Right lung (tissue), 10 donors: ENCODE measurements around the gene PPP1R11. TPM values are rescaled to one million over a fixed set of nuclear protein-coding genes. Genes with fewer than 3 reads are reported as not detected.
"Not testable (repeated sequence)": the region's sequence is repeated elsewhere in the genome, so short reads cannot be mapped to it uniquely, and the experiment has no call there.

ENCODE experiments used
- DNase-seq, 2 donors: peaks; one replicate each; pipeline ENCODE4 v3.0.0-alpha.2; 2013
- long read RNA-seq, 8 donors: transcript quantifications; one replicate each; lab custom pipeline, GENCODE V29; 2026
- polyA plus RNA-seq, 5 donors: library from polyadenylated mRNA; unstranded; fragments of 120-200 nt; gene quantifications; one replicate each; pipeline versions ENCODE4 v1.2.1 to v1.2.3, GENCODE V29; 2013; ENCODE audit warnings: inconsistent platforms in 1 of 5, low replicate concordance in 1 of 5; ENCODE audit not compliant: insufficient read length in 5 of 5, insufficient read depth in 1 of 5

PPP1R11 gene
- 10 to 100 TPM; 55.4 to 59.6 (median 57.2) TPM for polyA plus RNA-seq
- long read RNA-seq, donor 1, transcript PPP1R11-205 (3 exons, 1,731 nt) = major isoform, 47 of 82 reads
- long read RNA-seq, donor 1, partial matches to known transcripts = 32 of 82 reads
- long read RNA-seq, donor 1, other reads (novel, unspliced or antisense) = 0 of 82 reads
- long read RNA-seq, donor 2, transcript PPP1R11-205 (3 exons, 1,731 nt) = major isoform, 23 of 26 reads
- long read RNA-seq, donor 2, partial matches to known transcripts = 0 of 26 reads
- long read RNA-seq, donor 2, other reads (novel, unspliced or antisense) = 0 of 26 reads
- long read RNA-seq, donor 3, transcript PPP1R11-201 (2 exons, 1,723 nt) = minor isoform, 5 of 63 reads
- long read RNA-seq, donor 3, transcript PPP1R11-205 (3 exons, 1,731 nt) = major isoform, 25 of 63 reads
- long read RNA-seq, donor 3, partial matches to known transcripts = 32 of 63 reads
- long read RNA-seq, donor 3, other reads (novel, unspliced or antisense) = 0 of 63 reads
- long read RNA-seq, donor 4, transcript PPP1R11-205 (3 exons, 1,731 nt) = major isoform, 17 of 32 reads
- long read RNA-seq, donor 4, partial matches to known transcripts = 14 of 32 reads
- long read RNA-seq, donor 4, other reads (novel, unspliced or antisense) = 0 of 32 reads
- long read RNA-seq, donor 5, transcript PPP1R11-205 (3 exons, 1,731 nt) = major isoform, 46 of 67 reads
- long read RNA-seq, donor 5, partial matches to known transcripts = 16 of 67 reads
- long read RNA-seq, donor 5, other reads (novel, unspliced or antisense) = 0 of 67 reads
- long read RNA-seq, donor 6, transcript PPP1R11-205 (3 exons, 1,731 nt) = major isoform, 32 of 60 reads
- long read RNA-seq, donor 6, partial matches to known transcripts = 25 of 60 reads
- long read RNA-seq, donor 6, other reads (novel, unspliced or antisense) = 0 of 60 reads
- long read RNA-seq, donor 7, transcript PPP1R11-205 (3 exons, 1,731 nt) = major isoform, 48 of 50 reads
- long read RNA-seq, donor 7, partial matches to known transcripts = 0 of 50 reads
- long read RNA-seq, donor 7, other reads (novel, unspliced or antisense) = 0 of 50 reads
- long read RNA-seq, donor 8, transcript PPP1R11-205 (3 exons, 1,731 nt) = major isoform, 13 of 25 reads
- long read RNA-seq, donor 8, partial matches to known transcripts = 11 of 25 reads
- long read RNA-seq, donor 8, other reads (novel, unspliced or antisense) = 0 of 25 reads

DNA sequence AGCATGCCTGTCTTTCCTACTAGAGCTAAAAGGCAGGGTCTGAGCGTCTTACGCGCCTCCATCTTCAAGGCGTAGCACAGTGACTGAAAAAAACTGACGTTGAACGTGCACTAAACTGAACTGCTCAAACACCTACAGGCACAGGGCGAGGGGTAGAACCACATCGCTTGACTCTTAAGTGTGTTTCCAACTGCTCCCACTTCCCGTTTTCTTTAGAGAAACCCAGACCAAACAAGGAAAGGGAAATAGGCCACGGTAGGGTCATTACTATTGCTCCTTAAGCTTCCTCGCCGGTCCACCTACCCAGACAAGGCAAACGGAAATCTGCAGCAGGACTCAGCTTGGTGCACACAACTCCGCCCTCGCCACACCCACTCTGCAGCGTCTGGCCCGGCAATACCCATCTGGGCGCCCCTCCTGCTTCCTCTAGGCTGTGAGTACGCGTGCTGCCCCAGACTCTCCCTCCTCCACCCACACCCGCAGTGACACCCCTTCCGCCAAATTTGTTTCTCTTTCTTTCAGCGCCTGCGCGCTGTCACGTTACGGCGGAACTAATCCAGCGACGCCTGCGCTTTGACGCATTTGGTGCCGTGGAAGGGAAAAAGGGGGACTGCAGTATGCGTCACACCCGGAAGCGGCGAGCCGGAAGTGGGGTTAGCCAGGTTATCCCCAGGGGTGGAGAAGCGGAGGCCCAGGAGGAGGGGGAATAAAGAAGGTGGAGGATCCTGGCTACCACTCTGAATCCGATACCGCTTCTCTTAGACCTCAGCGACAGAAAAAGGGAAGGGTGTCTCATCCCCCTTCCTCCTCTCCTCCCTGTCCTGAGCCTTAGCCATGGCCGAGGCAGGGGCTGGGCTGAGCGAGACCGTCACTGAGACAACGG, at the start of gene PPP1R11:
Gene PPP1R11 (plus strand): TSS at position 622 of the 883 bp plus-strand sequence. CDS start 213 bp downstream, at position 835.
- peak; percentile 100 for DNase-seq

DNA sequence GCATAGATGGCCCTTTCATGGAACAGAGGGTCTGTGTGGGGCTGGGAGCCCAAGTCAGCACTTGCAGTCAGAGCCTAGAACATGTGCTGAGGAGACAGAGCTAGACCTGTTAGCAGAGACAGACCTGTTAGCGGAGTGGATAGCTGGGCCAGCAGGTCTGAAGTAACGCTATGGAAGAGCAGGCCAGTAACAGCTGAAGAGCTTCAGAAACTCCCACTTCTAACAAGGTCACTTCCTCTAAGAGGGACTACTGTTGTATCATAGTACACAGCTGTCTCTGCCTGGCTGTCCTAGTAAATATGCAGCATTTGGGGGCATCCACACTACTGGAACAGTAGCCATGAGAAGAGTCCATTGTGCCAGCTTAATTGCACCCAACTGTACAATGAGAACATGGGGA, 47.2 kb upstream of the PPP1R11 start:
- no peak for DNase-seq

DNA sequence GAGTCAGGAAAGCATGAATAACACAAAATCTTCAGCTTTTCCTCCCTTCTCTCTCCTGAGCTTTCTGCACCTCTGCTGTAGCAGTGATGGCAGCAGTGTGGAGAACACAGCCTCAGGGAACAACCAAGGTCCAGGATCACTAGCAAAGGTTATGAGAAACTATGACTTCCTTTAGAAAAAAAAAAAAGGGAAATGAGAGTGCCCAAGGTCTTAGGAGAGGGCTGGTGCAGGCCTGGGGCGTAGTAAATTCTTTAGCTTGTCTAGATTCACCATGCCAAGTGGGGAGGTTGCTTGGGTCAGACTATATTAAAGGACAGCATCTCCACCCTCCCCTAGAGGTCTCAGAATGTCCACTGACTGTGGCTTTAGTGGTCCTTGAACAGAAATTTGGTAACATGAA, 46.4 kb upstream of the PPP1R11 start:
- no peak for DNase-seq

DNA sequence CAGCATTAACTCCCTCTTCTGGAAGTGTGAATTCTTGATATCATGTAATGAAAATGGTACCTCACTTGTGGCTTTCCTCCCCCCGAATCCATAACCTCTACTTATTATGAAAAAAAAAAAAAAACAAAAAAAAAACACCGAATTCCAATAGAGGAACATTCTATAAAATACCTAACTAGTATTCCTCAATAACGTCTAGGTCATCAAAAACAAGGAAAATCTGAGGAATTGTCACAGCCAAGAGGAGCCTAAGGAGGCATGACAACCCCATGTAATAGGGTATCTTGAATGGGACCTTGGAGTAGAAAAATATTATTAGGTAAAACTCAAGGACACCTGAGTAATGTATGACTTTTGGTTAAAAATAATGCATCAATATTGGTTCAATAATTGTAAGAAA, 44.8 kb upstream of the PPP1R11 start:
- DNase-seq = no peak

DNA sequence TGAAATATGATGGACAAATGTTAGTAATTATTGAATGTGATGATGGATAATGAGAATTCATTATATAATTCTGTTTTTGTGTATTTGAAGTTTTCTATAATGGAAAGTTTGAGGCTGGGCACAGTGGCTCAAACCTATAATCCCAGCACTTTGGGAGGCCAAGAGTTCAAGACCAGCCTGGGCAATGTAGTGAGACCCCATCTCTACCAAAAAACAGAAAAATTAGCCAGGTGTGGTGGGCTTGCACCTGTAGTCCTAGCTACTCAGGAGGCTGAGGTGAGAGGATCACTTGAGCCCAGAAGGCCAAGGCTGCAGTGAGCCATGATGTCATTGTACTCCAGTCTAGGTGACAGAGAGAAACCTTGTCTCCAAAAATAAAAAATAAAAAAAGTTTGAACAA, 44.3 kb upstream of the PPP1R11 start:
- DNase-seq = not testable (repeated sequence)

DNA sequence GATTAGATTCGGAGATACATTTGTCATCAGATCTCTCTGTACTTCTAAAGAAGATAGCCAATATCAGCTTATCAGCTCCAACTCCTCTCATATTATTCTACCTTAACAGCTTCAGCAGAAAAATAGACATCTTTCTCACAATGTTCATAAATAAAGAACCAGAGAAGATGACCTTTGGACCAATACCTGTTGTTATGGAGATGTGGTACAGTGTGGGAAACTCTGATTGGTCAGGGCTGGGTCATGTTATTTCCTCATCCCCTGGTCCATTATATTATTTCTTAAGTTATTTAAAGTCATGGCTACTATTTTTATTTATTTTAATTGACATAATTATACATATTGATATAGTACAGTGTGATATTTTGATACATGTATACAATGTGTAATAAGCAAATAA, 41.8 kb upstream of the PPP1R11 start:
- DNase-seq = no peak

DNA sequence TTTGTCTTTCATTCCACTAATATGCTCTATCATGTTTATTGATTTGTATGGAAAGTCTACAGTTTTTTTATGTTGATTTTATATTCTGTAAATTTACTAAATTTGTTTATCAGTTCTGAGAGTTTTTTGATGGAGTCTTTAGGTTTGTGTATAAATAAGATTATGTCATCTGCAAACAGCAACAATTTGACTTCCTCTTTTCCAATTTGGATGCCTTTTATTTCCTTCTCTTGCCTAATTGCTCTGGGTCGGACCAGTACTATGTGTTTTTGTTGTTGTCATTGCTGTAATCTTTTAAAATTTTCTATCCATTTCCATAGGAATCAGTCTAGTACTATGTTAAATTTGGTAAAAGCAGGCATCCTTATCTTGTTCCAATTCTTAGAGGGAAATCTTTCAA, 37.4 kb upstream of the PPP1R11 start:
- no peak for DNase-seq

GRCh38 chr6:30031381-30031780, 35.6 kb upstream of the PPP1R11 start:
- DNase-seq = no peak

DNA sequence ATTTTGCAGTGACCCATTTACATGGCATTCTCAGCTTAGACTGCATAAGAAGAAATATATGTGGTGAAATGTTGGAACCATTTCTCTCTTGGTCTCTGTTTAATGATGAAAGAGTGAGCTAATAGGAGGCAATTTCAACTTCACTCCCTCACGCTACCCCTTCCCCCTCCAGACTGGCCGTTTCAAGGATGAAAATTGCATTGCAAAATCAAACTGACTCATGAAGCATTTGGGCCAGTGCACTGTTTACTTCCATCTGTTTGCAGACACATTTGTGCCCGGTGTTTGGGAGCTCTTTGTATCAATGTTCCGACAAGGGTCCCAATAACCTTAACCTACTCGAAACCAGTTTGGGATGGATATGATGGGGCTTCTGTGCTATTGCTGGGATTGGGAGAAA, 33.6 kb upstream of the PPP1R11 start:
- DNase-seq = not testable (repeated sequence)

DNA sequence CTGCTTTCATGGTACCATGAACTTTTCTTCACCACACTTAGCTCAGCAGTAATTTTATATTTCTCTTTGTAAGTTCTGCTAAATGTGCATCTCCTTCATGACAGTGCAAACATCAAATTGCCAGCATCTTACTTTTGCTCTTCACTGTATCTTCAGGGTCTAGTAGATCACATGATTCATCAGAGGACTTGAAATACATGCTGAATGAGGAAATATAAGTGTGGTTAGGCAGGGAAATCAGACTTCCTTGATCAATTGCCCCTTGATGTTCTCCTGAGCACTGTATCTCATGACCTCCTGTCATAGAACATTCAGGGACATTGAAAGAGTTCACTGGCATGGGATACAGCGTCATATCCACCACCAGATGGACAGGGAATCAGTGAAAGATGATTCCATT, 31.2 kb upstream of the PPP1R11 start:
- DNase-seq = no peak

DNA sequence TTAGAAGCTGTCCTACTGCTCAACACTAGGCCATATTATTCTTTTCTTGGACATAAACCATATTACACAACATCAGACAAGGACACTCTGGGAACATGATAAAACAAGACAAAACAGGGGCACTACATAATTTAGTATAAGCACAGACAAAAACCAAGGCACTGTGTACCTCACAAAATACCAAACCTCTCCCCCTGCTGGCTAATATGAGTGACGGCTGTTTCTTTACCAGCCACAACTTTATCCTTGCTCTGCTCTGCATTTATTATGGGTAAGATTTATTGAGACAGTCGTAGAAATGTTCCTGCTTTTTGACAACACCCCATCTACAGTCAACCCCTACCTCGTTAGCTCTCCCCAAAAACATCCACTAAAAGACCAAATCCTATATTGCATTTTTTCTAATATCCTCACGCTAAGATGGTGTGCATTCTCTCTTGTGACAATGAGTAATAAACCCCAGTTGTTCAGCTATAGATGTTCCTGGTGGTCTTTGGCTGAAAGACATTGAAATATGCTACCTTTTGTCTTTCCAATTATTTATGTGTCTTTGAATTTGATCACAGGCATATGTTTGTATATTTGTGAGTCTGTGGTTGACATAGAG, 29.7 kb upstream of the PPP1R11 start:
- no peak for DNase-seq

GRCh38 chr6:30041221-30041620, 25.8 kb upstream of the PPP1R11 start:
- no peak for DNase-seq

- no peak for DNase-seq
Observed at GRCh38 chr6:30041821-30042220, 25.2 kb upstream of the PPP1R11 start.

DNA sequence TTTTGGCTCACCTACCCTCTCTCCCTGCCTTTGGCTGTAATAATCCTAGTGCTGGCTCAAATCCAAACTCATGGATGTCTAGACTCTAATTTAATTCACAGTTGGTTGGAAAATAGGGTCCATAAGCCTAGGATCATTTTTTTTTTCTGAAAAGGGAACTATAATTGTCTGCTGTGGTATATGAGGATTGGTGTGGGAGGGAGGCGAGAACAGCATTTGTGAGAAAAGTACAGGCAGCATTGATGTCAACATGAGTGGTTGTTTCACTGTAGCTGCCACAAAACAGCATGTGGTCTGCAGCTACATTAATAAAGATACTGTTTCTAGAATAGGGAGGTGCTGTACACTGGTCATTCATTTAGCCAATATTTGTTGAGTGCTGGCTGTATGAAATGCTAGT, 24.5 kb upstream of the PPP1R11 start:
- DNase-seq = no peak

- no peak for DNase-seq
Observed at GRCh38 chr6:30042914-30043313, 24.1 kb upstream of the PPP1R11 start.

GRCh38 chr6:30043744-30044143, 23.3 kb upstream of the PPP1R11 start:
- DNase-seq = no peak

GRCh38 chr6:30044630-30045029, 22.4 kb upstream of the PPP1R11 start:
- DNase-seq = no peak

DNA sequence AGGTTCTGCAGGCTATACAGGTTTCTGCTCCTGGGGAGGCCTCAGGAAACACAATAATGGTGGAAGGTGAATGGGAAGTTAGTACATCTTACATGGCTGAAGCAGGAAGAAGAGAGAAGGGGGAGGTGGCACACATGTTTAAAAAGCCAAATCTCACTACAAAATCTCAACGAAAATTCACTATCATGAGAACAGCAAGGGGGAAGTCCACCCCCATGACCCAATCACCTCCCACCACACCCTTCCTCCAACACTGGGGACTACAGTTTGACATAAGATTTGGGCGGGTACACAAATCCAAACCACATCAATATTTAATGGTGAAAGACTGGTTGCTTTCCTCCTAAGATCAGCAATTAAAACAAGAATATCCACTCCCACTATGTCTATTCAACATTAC, 19.8 kb upstream of the PPP1R11 start:
- no peak for DNase-seq

DNA sequence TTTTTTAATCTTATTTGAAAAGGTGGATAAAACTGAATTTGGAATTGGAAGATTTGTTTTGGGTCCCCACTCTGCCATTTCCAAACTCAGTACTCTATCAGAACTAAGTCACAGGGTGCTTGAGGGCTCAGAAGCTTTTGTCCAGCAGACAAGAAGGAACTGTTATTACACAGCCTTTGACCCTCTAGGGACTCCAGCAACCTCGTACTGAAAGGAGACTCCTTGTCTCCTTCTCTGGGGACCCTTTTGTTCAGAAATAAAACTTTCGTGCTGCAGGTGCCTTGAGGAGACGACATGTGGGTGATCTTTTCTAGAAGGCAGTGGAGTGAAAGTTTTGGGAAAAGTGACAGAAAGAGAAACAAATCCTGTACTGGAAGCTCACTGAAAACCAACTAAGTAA, 13.3 kb upstream of the PPP1R11 start:
- no peak for DNase-seq

DNA sequence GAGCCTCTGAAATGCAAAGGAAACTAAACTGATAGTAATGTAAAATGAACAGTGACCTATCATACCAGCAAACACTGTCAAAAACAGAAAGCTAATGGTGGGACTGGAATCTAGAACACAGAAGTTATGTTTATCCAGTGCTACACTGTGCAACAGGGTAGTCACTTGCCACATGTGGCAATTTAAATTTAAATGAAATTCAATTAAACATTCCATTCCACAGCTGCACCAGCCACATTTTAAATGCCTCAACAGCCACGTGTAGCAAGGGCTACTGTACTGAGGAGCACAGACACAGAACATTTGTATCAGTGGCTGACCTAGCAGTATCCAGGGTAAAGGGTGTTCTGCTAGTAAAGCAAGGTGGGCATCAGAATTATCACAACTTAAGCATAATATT, 11.5 kb upstream of the PPP1R11 start:
- no peak for DNase-seq
